ENCODE data around the gene ZNF610.
"Not testable (repeated sequence)": the region's sequence is repeated elsewhere in the genome, so short reads cannot be mapped to it uniquely, and the experiment has no call there.

ZNF610 gene

DNA sequence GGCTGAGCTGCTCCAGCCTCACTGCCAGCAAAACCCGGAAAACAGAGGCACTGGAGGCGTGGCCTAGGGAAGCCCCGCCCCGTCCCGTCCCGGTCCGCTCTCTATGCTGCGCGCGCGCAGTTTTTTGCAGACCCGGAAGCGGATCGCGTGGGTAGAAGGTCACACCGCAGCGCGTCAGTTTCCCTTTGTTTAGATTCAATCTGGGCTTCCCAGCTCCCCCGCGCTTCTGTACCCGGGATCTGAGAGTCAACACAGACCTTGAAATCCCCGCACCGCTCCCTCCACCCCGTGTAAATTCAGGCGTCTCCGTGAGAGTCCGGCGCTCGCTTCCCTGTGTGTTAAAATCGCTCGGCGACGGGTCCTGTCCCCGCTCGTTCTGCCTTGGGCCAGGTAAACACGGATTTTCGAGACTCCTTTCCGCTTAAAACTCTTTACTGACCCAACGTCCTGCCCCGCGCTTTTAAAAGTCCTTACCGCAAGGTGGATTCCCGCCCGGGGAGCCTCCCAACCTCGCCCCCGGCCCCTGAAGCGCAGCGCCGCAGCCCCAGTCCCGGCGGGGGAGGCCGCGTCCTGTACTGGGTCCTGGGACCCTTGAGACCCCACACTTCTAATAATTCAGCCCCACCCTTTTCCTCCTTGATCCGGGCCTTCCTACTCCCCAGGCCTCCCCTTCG is at the start of gene ZNF610:
ZNF610 (plus strand) TSS at position 127 of the 674 bp plus-strand sequence. CDS start 12,930 bp downstream, outside the sequence.
- no peaks in the 10 kb centered on the region for H3K27me3 ChIP-seq (replicated peaks; ENCODE audit: control insufficient read depth, insufficient read depth, low read length)
- peaks cover 5% of the 10 kb centered on the region for H3K4me1 ChIP-seq (ENCODE audit: control insufficient read depth, insufficient read depth, low read length)
- peaks cover 30% of the 10 kb centered on the region for H3K9me3 ChIP-seq (ENCODE audit: control insufficient read depth, low read length)
- H3K4me3 ChIP-seq (ENCODE audit: low read length) = peak within 1 kb of the TSS; percentile 98
- peak; percentile 92 for DNase-seq (ENCODE audit: low read depth)
- H3K36me3 ChIP-seq (ENCODE audit: control insufficient read depth, insufficient read depth, low read length, severe bottlenecking) = no peaks in the 10 kb centered on the region
- peak within 1 kb of the TSS; percentile 96 for H3K9ac ChIP-seq (ENCODE audit: low read length)

- Histone ChIP-seq H3K27me3 (replicated peaks; ENCODE audit: control insufficient read depth, insufficient read depth, low read length) (no peaks in the 10 kb centered on the region), H3K4me3 (ENCODE audit: low read length) (no peak overlapping the region), H3K9me3 (ENCODE audit: control insufficient read depth, low read length) (peaks cover 10% of the 10 kb centered on the region), H3K4me1 (ENCODE audit: control insufficient read depth, insufficient read depth, low read length) (no peaks in the 10 kb centered on the region), H3K9ac (ENCODE audit: low read length) (no peak overlapping the region), H3K36me3 (ENCODE audit: control insufficient read depth, insufficient read depth, low read length, severe bottlenecking) (peaks cover 68% of the 10 kb centered on the region)
- no peak for DNase-seq (ENCODE audit: low read depth)
Observed at GRCh38 chr19:52286256-52286655, 49.8 kb upstream of the ZNF610 start.

DNA sequence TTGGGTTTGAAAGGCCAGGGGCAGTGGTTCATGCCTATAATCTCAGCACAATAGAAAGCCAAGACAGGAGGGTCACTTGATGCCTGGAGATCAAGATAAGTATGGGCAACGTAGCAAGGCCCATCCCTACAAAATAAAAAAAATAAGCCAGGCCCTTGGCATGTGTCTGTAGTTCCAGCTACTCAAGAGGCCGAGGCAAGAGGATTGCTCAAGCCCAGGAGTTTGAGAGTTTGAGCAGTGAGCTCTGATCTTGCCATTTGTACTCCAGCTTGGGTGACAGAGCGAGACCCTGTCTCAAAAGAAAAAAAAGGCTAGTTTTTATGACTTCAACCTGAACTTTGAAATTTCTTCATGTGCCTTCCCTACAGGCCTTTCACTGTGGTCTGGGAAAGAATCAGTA is 44.3 kb upstream of the ZNF610 start:
- DNase-seq (ENCODE audit: low read depth) = no peak
- H3K9me3 ChIP-seq (ENCODE audit: control insufficient read depth, low read length) = peaks cover 10% of the 10 kb centered on the region
- peaks cover 4% of the 10 kb centered on the region for H3K4me1 ChIP-seq (ENCODE audit: control insufficient read depth, insufficient read depth, low read length)
- H3K9ac ChIP-seq (ENCODE audit: low read length) = no peak overlapping the region
- no peak overlapping the region for H3K4me3 ChIP-seq (ENCODE audit: low read length)
- H3K36me3 ChIP-seq (ENCODE audit: control insufficient read depth, insufficient read depth, low read length, severe bottlenecking) = peaks cover 31% of the 10 kb centered on the region
- no peaks in the 10 kb centered on the region for H3K27me3 ChIP-seq (replicated peaks; ENCODE audit: control insufficient read depth, insufficient read depth, low read length)

GRCh38 chr19:52292946-52293345 is 43.1 kb upstream of the ZNF610 start:
- Histone ChIP-seq H3K36me3 (ENCODE audit: control insufficient read depth, insufficient read depth, low read length, severe bottlenecking) (peaks cover 31% of the 10 kb centered on the region), H3K9me3 (ENCODE audit: control insufficient read depth, low read length) (peaks cover 10% of the 10 kb centered on the region)
- H3K4me1 ChIP-seq (ENCODE audit: control insufficient read depth, insufficient read depth, low read length); H3K27me3 ChIP-seq (replicated peaks; ENCODE audit: control insufficient read depth, insufficient read depth, low read length); DNase-seq (ENCODE audit: low read depth); H3K4me3 ChIP-seq (ENCODE audit: low read length); H3K9ac ChIP-seq (ENCODE audit: low read length): not testable (repeated sequence)

DNA sequence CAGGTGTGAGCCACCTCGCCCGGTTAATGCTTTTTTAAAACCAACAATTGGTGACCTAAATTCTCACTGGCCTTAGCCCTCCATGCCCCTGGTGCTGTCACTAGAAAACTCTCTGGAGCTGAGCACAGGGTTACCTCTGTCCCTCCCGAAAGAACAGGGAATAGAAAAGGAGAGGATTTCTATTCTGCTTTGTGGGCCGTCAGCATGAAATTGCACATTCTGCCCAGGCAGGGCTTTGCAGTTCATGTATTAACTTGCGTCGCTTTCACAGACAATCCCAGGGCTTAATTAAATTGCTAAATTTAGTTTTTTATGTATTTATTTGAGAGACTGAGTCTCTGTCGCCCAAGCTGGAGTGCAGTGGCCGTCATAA is 39.7 kb upstream of the ZNF610 start:
- peak overlapping the region; percentile 82 for H3K9ac ChIP-seq (ENCODE audit: low read length)
- no peaks in the 10 kb centered on the region for H3K27me3 ChIP-seq (replicated peaks; ENCODE audit: control insufficient read depth, insufficient read depth, low read length)
- DNase-seq (ENCODE audit: low read depth) = no peak
- H3K9me3 ChIP-seq (ENCODE audit: control insufficient read depth, low read length) = peaks cover 7% of the 10 kb centered on the region
- peaks cover 20% of the 10 kb centered on the region for H3K36me3 ChIP-seq (ENCODE audit: control insufficient read depth, insufficient read depth, low read length, severe bottlenecking)
- H3K4me1 ChIP-seq (ENCODE audit: control insufficient read depth, insufficient read depth, low read length) = peaks cover 10% of the 10 kb centered on the region
- H3K4me3 ChIP-seq (ENCODE audit: low read length) = peak overlapping the region; percentile 83

DNA sequence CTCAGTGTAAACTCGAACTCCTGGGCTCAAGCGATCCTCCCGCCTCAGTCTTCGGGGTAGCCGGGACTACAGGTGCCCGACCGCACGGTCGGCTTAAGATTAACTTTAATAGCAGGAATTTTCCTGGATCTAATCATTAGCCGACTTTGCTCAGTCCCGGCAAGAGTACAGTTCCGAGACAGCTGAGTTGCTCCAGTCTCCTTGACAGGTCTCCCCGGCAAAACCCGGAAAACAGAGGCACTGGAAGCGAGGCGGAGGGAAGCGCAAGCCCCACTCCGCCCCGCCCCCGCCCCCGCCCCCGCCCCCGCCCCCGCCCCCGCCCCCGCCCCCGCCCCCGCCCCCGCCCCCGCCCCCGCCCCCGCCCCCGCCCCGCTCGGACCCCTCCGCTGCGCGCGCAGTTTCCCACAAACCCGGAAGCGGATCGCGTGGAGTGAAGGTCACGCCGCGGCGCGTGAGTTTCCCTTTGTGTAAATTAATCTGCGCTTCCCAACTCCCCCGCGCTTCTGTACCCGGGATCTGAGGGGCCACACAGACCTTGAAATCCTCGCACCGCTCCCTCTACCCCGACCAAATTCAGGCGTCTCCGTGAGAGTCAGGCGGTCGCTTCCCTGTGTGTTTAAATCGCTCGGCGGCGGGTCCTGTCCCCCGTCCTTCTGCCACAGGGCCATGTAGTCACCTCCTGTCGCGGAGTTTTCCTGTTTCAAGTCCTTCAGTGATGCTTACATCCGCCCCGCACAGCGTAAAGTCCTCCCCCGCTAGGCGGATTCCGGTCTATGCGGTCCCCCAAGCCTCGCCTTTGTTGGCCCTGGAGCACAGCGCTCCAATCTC is 39.1 kb upstream of the ZNF610 start, which contains the start of gene ZNF480:
ZNF480 (plus strand) TSS at position 397 of the 828 bp plus-strand sequence. CDS start 3,244 bp downstream, outside the sequence.
- Histone ChIP-seq H3K4me3 (ENCODE audit: low read length) (peak within 1 kb of the TSS; percentile 96), H3K9ac (ENCODE audit: low read length) (peak within 1 kb of the TSS; percentile 96), H3K27me3 (replicated peaks; ENCODE audit: control insufficient read depth, insufficient read depth, low read length) (no peaks in the 10 kb centered on the region), H3K9me3 (ENCODE audit: control insufficient read depth, low read length) (peaks cover 7% of the 10 kb centered on the region), H3K4me1 (ENCODE audit: control insufficient read depth, insufficient read depth, low read length) (peaks cover 10% of the 10 kb centered on the region), H3K36me3 (ENCODE audit: control insufficient read depth, insufficient read depth, low read length, severe bottlenecking) (peaks cover 22% of the 10 kb centered on the region)
- peak; percentile 92 for DNase-seq (ENCODE audit: low read depth)

DNA sequence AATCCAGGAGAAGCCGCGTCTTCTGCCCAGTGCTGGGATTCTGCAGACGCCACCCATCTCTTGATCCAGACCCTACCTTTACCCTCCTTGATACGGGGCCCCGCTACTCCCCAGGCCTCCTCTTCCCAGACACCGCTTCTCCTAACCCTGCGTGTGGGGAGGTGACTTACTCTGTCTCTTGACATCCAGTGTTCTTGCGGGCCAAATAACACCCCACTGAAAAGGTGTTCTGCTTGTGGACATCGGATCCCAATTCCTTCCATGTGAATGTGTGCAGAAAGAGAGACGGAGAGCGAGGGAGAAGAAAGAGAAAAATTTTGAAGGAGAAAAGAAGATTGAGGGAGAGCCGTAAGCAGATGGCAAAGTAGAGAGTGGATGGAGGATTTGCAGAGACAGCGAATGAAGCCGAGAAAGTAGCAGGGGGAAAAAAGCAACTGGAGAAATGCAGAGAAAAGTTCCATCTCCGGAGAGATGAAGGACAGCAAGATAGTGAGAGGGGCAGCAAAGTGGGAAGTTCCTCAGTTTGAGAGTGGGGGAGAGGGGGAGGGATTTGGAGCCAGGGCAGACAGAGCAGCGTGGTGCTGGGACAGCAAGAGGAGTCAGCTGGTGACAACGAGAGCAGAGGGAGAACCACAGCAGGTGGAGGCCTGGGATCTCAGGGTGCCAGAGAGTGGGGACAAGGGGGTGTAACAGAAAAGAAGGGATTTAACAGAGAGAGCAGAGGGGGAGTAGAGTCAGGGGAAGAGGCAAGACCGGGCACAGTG is 38.3 kb upstream of the ZNF610 start:
- Histone ChIP-seq H3K9me3 (ENCODE audit: control insufficient read depth, low read length) (peaks cover 12% of the 10 kb centered on the region), H3K27me3 (replicated peaks; ENCODE audit: control insufficient read depth, insufficient read depth, low read length) (no peaks in the 10 kb centered on the region), H3K4me3 (ENCODE audit: low read length) (peak overlapping the region; percentile 96), H3K9ac (ENCODE audit: low read length) (peak overlapping the region; percentile 96), H3K4me1 (ENCODE audit: control insufficient read depth, insufficient read depth, low read length) (peaks cover 10% of the 10 kb centered on the region), H3K36me3 (ENCODE audit: control insufficient read depth, insufficient read depth, low read length, severe bottlenecking) (peaks cover 30% of the 10 kb centered on the region)
- no peak for DNase-seq (ENCODE audit: low read depth)

GRCh38 chr19:52307275-52307674 is 28.8 kb upstream of the ZNF610 start:
- DNase-seq (ENCODE audit: low read depth) = no peak
- peaks cover 90% of the 10 kb centered on the region for H3K36me3 ChIP-seq (ENCODE audit: control insufficient read depth, insufficient read depth, low read length, severe bottlenecking)

GRCh38 chr19:52322429-52322828 is 13.6 kb upstream of the ZNF610 start:
- peak overlapping the region; percentile 76 for H3K4me3 ChIP-seq (ENCODE audit: low read length)
- no peaks in the 10 kb centered on the region for H3K27me3 ChIP-seq (replicated peaks; ENCODE audit: control insufficient read depth, insufficient read depth, low read length)
- no peak for DNase-seq (ENCODE audit: low read depth)
- H3K4me1 ChIP-seq (ENCODE audit: control insufficient read depth, insufficient read depth, low read length) = no peaks in the 10 kb centered on the region
- peaks cover 71% of the 10 kb centered on the region for H3K36me3 ChIP-seq (ENCODE audit: control insufficient read depth, insufficient read depth, low read length, severe bottlenecking)
- H3K9me3 ChIP-seq (ENCODE audit: control insufficient read depth, low read length) = peaks cover 100% of the 10 kb centered on the region
- H3K9ac ChIP-seq (ENCODE audit: low read length) = no peak overlapping the region

More at GRCh38 chr19:52307275-52307674, 28.8 kb upstream of the ZNF610 start:
- Histone ChIP-seq H3K9ac (ENCODE audit: low read length) (no peak overlapping the region), H3K4me3 (ENCODE audit: low read length) (peak overlapping the region; percentile 66), H3K4me1 (ENCODE audit: control insufficient read depth, insufficient read depth, low read length) (no peaks in the 10 kb centered on the region), H3K9me3 (ENCODE audit: control insufficient read depth, low read length) (peaks cover 65% of the 10 kb centered on the region), H3K27me3 (replicated peaks; ENCODE audit: control insufficient read depth, insufficient read depth, low read length) (no peaks in the 10 kb centered on the region)

DNA sequence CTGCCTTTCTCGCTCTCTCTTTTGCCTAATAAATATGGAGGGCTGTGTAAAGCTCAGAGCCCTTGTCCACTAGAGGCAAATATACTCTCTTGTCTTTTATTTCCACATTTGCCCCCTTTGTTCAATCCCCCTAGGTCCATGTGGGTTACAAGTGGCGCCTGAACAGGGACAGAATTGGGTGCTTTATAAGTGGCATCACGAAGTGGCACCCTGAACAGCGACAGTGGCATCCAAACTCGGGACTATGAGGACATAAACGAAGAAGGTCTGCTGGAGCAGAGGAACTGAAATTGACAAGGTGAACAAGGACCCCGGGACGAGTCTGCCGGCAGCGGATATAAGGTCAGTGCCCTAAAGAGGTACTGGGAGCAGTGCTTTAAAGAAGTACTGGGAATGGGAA is 4.3 kb upstream of the ZNF610 start:
- Histone ChIP-seq H3K9me3 (ENCODE audit: control insufficient read depth, low read length) (peaks cover 63% of the 10 kb centered on the region), H3K27me3 (replicated peaks; ENCODE audit: control insufficient read depth, insufficient read depth, low read length) (no peaks in the 10 kb centered on the region), H3K36me3 (ENCODE audit: control insufficient read depth, insufficient read depth, low read length, severe bottlenecking) (no peaks in the 10 kb centered on the region), H3K4me1 (ENCODE audit: control insufficient read depth, insufficient read depth, low read length) (no peaks in the 10 kb centered on the region), H3K9ac (ENCODE audit: low read length) (no peak overlapping the region), H3K4me3 (ENCODE audit: low read length) (peak overlapping the region; percentile 54)
- DNase-seq (ENCODE audit: low read depth) = no peak

- Histone ChIP-seq H3K9me3 (ENCODE audit: control insufficient read depth, low read length) (peaks cover 36% of the 10 kb centered on the region), H3K4me1 (ENCODE audit: control insufficient read depth, insufficient read depth, low read length) (peaks cover 5% of the 10 kb centered on the region), H3K36me3 (ENCODE audit: control insufficient read depth, insufficient read depth, low read length, severe bottlenecking) (no peaks in the 10 kb centered on the region), H3K9ac (ENCODE audit: low read length) (peak overlapping the region; percentile 96), H3K4me3 (ENCODE audit: low read length) (peak overlapping the region; percentile 98), H3K27me3 (replicated peaks; ENCODE audit: control insufficient read depth, insufficient read depth, low read length) (no peaks in the 10 kb centered on the region)
- no peak for DNase-seq (ENCODE audit: low read depth)
Observed at GRCh38 chr19:52335768-52336116, 301 bp upstream of the ZNF610 start.

Data from adipocyte (in vitro differentiated cells).